Measurements from ENCODE around the gene PCDHA1.

PCDHA1 gene

DNA sequence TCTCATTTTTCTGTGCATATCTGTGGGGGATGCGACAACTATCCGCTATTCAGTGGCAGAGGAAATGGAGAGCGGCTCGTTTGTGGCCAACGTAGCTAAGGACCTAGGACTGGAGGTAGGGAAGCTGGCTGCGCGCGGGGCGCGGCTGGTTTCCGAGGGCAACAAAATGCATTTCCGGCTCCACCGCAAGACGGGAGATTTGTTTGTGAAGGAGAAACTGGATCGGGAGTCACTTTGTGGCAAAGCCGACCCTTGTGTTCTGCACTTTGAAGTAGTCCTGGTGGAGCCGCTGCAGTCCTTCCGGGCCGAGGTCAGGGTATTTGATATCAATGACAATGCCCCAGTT lies 265.6 kb downstream of the PCDHA1 start:
- DNase-seq, result no peak
